Pancreas (tissue), 10 donors: Measurements from ENCODE around the gene MAPK7. TPM values are rescaled to one million over a fixed set of nuclear protein-coding genes. Genes with fewer than 3 reads are reported as not detected.

ENCODE experiments used
- ATAC-seq, 4 donors: fragments of 200-7000 bp; cut with Tn5 transposase; one replicate each; pipeline versions ENCODE4 v1.8.0 to v1.9.1; 2020; ENCODE audit warnings: mild to moderate bottlenecking in 4 of 4, moderate library complexity in 4 of 4
- DNase-seq, 6 donors: peaks; one replicate each; pipeline ENCODE4 v3.0.0-alpha.2; 2020
- FAIRE-seq: peaks from 2 replicates; lab custom pipeline; 2012; peaks lifted over from hg19 to GRCh38; lab: Jason Lieb, UNC
- H3K27ac ChIP-seq, 4 donors: fragments of 200-600 bp; sonication (generic); 1 replicate in 3 of 4; 2 replicates in 1 of 4; pipeline versions ENCODE4 v1.5.0 to v1.8.0; 2020
- H3K27me3 ChIP-seq, 4 donors: fragments of 200-600 bp; one replicate each; pipeline ENCODE4 v1.8.0; 2021
- H3K36me3 ChIP-seq, 3 donors: fragments of 200-600 bp; sonication (generic) in 1 of 3; one replicate each; pipeline versions ENCODE4 v1.5.0 to v1.8.0; 2020 to 2021
- H3K4me1 ChIP-seq, 3 donors: fragments of 200-600 bp; one replicate each; pipeline ENCODE4 v1.8.0; 2021
- H3K4me3 ChIP-seq, 4 donors: fragments of 200-600 bp; sonication (generic) in 2 of 4; one replicate each; pipeline versions ENCODE4 v1.5.0 to v1.8.0; 2020 to 2021
- H3K9me3 ChIP-seq, 4 donors: fragments of 200-600 bp; one replicate each; pipeline ENCODE4 v1.8.0; 2021
- CTCF ChIP-seq, 4 donors: fragments of 200-600 bp; sonication (generic) in 3 of 4; IDR thresholded peaks; one replicate each; pipeline versions ENCODE4 v1.5.0 to v1.8.0; 2021; ENCODE audit warnings: antibody characterized with exemption in 4 of 4
- WGBS, 2 donors: extraction: QIAGEN DNeasy Blood & Tissue Kit; methylation state at CpG; one replicate each; pipeline ENCODE4 v1.1.7; 2013; 5-methylcytosine and 5-hydroxymethylcytosine counted together
- intact Hi-C, 3 donors: fragments of 100-400 bp; cut with DNase I; formaldehyde crosslinking; loops; one replicate each; pipeline versions ENCODE4 v1.11.1 to v1.14.2; 2022
- polyA plus RNA-seq, 2 donors: library from polyadenylated mRNA; stranded (reverse); fragments of 200-250 nt; gene quantifications; one replicate each; pipeline ENCODE4 v1.2.3, GENCODE V29; 2013
- total RNA-seq, 6 donors: library from RNA; stranded (reverse); fragmentation: NEBNext Ultra II Directional in 4 of 6; extraction: Animal tissue kit (Norgen Biotek cat#: 25700) in 4 of 6; gene quantifications; one replicate each; pipeline versions ENCODE4 v1.2.1 to v1.2.4, GENCODE V29; 2021 to 2023
- donor health status: healthy with polysubstance abuse.
- donor health status: DM: no; HTN: no; CAD: no; lungs with moderate emphysema.
- donor health status: DM: no; HTN: no; CAD: no.
- donor health status: control.
- donor health status: control.
- donor health status: Bipolar disorder and iron deficiency.
- donor health status: DM: yes; HTN: yes; CAD: no.
- donor health status: DM: no; HTN: no; CAD: no.
- donor health status: DM: no; HTN: no; CAD: no.
- donor health status: DM: yes; HTN: yes; CAD: no.

Gene MAPK7
- total and polyA plus RNA-seq, 8 donors = 3.4 to 10.5 (median 7.9) TPM

DNA sequence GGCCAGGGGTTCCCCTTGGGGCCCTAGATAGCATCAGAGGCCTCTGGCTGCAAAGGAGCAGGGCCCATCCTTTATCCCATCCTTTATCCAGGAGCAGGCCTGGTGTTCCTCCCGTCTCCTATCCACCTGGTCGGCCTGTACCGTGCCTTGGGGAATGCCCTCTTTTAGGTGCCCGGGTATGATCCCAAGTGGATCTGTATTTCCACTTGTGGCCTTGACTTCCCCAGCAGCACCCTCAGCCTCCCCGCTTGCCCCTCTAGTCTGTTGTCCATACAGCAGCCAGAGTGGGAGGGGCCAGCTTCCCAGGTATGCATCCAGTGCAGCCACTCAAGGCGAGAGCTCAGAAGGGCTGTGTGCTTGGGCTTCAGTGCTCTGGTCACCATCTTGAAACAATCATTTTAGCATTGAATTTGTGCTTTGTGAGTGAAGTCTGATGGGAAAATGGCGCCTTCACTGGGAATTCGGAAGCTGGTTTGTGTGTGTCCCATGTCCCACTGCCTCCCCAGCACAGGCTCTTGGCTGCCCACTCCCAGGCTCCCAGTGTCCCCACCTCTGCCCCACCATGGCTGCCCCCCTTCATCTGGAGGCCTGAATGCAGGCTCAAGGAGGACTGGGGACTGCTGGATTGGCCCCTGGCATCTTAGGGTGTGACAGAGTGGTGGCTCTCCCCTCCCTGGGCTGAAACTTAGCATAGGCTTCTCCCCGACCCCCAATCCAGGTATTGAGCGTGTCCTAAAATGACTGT lies 29.5 kb downstream of the MAPK7 start:
- Histone ChIP-seq H3K4me1 (no peaks in the 10 kb centered on the region), H3K27ac (no peak overlapping the region), H3K27me3 (no peaks in the 10 kb centered on the region), H3K4me3 (no peak overlapping the region), H3K9me3 (no peaks in the 10 kb centered on the region), H3K36me3 (no peaks in the 10 kb centered on the region)
- no peak for DNase-seq
- no peak for TF ChIP-seq CTCF (IDR thresholded peaks at IDR 0.05)
- intact Hi-C loops = no loop called here
- no peak for FAIRE-seq
- ATAC-seq = no peak
- WGBS, 2 donors = 93 to 98% methylated on average over 10 of the region's 10 CpGs

DNA sequence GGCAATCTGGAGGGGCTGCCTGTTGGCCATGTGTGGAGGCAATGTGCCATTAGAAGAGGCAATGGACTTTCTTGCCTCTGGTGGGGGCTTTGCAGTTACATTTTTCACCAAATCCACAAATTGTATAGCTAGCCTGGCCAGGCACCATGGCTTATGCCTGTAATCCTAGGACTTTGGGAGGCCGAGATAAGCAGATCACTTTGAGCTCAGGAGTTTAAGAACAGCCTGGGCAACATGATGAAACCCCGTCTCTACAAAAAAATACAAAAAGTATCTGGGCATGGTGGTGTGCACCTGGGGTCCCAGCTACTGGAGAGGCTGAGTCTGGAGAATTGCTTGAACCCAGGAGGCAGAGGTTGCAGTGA lies 30.0 kb downstream of the MAPK7 start:
- no peak overlapping the region for H3K27ac ChIP-seq
- no peak for TF ChIP-seq CTCF (IDR thresholded peaks at IDR 0.05)
- H3K9me3 ChIP-seq = no peaks in the 10 kb centered on the region
- H3K4me1 ChIP-seq = no peaks in the 10 kb centered on the region
- H3K27me3 ChIP-seq = no peaks in the 10 kb centered on the region
- intact Hi-C loops = no loop called here
- WGBS, 2 donors = 89 to 94% methylated on average over 2 of the region's 2 CpGs
- no peak for FAIRE-seq
- DNase-seq = no peak
- no peak overlapping the region for H3K4me3 ChIP-seq
- H3K36me3 ChIP-seq = no peaks in the 10 kb centered on the region
- ATAC-seq = no peak

DNA sequence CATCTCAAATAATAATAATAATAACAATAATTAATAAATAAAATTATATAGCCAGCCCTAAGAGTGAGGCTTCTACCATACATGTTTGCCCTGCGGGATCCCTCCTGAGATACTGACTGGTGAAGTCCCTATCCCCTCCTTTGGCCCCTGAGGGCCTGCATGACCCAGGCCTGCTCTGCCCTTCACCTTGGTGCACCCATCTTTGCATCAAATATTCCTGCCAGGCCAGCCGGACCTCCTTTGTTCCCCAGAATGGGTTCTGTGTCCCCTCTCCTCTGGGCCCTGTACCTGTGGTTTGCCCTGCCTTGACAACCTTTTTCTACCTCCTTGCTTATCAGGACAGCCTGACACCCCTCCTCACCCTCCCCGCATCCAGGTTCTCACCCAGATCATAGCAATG lies 30.8 kb downstream of the MAPK7 start:
- no peaks in the 10 kb centered on the region for H3K9me3 ChIP-seq
- intact Hi-C loops = no loop called here
- FAIRE-seq (no peak), ATAC-seq (no peak), DNase-seq (no peak)
- H3K36me3 ChIP-seq = no peaks in the 10 kb centered on the region
- TF ChIP-seq CTCF (IDR thresholded peaks at IDR 0.05) = no peak
- H3K27me3 ChIP-seq = no peaks in the 10 kb centered on the region
- no peak overlapping the region for H3K27ac ChIP-seq
- no peak overlapping the region for H3K4me3 ChIP-seq
- no peaks in the 10 kb centered on the region for H3K4me1 ChIP-seq
- WGBS, 2 donors = 73 to 80% methylated on average over 3 of the region's 3 CpGs

DNA sequence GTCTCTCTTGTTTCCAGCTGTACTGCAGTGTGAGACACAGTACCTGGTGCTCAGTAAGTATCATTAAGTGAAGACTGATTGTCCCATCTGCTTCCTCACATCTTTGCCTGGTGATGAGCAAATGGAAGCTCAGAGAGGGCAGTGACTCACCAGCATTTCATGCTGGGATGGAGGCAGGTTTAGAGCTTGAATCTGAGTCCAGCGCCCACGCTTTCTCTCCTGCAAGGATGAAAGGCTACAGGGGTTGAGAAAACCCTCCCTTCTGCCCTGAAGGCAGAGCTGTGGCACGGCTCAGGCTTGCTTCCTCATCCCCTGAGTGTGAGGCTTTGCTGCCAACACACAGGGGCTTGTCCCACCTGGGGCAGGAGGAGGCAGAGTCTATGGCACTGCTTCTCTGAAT lies 31.2 kb downstream of the MAPK7 start:
- no peak overlapping the region for H3K4me3 ChIP-seq
- DNase-seq (no peak), FAIRE-seq (no peak), ATAC-seq (no peak)
- no peak overlapping the region for H3K27ac ChIP-seq
- intact Hi-C loops = no loop called here
- WGBS, 2 donors = 73 to 81% methylated on average over 3 of the region's 3 CpGs
- no peaks in the 10 kb centered on the region for H3K36me3 ChIP-seq
- no peak for TF ChIP-seq CTCF (IDR thresholded peaks at IDR 0.05)
- no peaks in the 10 kb centered on the region for H3K4me1 ChIP-seq
- no peaks in the 10 kb centered on the region for H3K9me3 ChIP-seq
- no peaks in the 10 kb centered on the region for H3K27me3 ChIP-seq

DNA sequence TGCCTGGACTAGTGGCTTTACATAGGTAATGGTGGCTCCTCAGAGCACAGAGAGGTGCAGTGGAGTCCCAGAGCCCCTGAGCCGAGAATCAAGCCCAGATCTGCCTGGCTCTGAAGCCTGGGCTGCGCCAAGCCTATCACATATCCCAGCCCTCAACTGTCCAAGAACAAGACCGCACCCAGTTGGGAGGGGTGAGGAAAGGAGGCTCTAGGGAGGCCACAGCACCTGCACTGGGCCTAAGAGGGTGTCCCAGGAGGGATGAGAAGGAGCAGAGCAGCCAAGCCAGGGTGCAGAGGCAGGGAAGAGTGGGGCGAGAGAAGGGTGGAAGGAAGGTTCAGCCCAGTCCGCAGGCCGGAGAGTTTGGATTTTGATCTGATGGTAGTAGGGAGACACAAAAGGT lies 31.8 kb downstream of the MAPK7 start:
- intact Hi-C loops = loop anchor here in 1 of 3 donors (10.0 kb wide), 1 partner anchor 45 kb away; the partner anchor contains the start of gene B9D1
- TF ChIP-seq CTCF (IDR thresholded peaks at IDR 0.05) = no peak

More for the DNA sequence above, 31.8 kb downstream of the MAPK7 start:
- no peak for DNase-seq
- WGBS, 2 donors = 71 to 80% methylated on average over 6 of the region's 6 CpGs
- no peak overlapping the region for H3K4me3 ChIP-seq
- H3K36me3 ChIP-seq = no peaks in the 10 kb centered on the region
- no peaks in the 10 kb centered on the region for H3K27me3 ChIP-seq
- ATAC-seq = no peak
- H3K4me1 ChIP-seq = no peaks in the 10 kb centered on the region
- FAIRE-seq = no peak
- H3K9me3 ChIP-seq = no peaks in the 10 kb centered on the region
- no peak overlapping the region for H3K27ac ChIP-seq
